Hepatocyte (in vitro differentiated cells): ENCODE measurements around the gene PGM3. TPM values are rescaled to one million over a fixed set of nuclear protein-coding genes. Genes with fewer than 3 reads are reported as not detected.

ENCODE experiments used
- DNase-seq: peaks from one replicate; pipeline ENCODE4 v3.0.0-alpha.2; 2016; ENCODE audit warnings: low spot score
- H2AFZ ChIP-seq: fragments of 200-600 bp; sonication (generic); 2 replicates; pipeline ENCODE4 v1.6.0; 2016; ENCODE audit warnings: antibody characterized with exemption, mild to moderate bottlenecking
- H3K27ac ChIP-seq: fragments of 200-600 bp; sonication (generic); 2 replicates; pipeline ENCODE4 v1.5.1; 2016; ENCODE audit warnings: mild to moderate bottlenecking
- H3K27me3 ChIP-seq: fragments of 200-600 bp; sonication (generic); 2 replicates; pipeline ENCODE4 v1.6.1; 2016
- H3K36me3 ChIP-seq: fragments of 200-600 bp; sonication (generic); replicated peaks from 2 replicates; pipeline ENCODE4 v1.5.1; 2016; ENCODE audit warnings: low read depth; ENCODE audit not compliant: insufficient read depth
- H3K4me1 ChIP-seq: fragments of 200-600 bp; sonication (generic); 2 replicates; pipeline ENCODE4 v1.5.1; 2016; ENCODE audit warnings: mild to moderate bottlenecking, moderate library complexity; ENCODE audit not compliant: insufficient read depth
- H3K4me2 ChIP-seq: fragments of 200-600 bp; sonication (generic); 2 replicates; pipeline ENCODE4 v1.6.0; 2016
- H3K4me3 ChIP-seq: fragments of 200-600 bp; sonication (generic); 2 replicates; pipeline ENCODE4 v1.5.1; 2016; ENCODE audit warnings: mild to moderate bottlenecking
- H3K79me2 ChIP-seq: fragments of 200-600 bp; sonication (generic); 2 replicates; pipeline ENCODE4 v1.6.0; 2017; ENCODE audit warnings: mild to moderate bottlenecking
- H3K9me2 ChIP-seq: fragments of 200-600 bp; sonication (generic); replicated peaks from 2 replicates; pipeline ENCODE4 v1.6.0; 2017; ENCODE audit warnings: mild to moderate bottlenecking; ENCODE audit not compliant: insufficient read depth
- H3K9me3 ChIP-seq: fragments of 200-600 bp; sonication (generic); 2 replicates; pipeline ENCODE4 v1.5.1; 2016; ENCODE audit warnings: low read depth, mild to moderate bottlenecking
- H4K20me1 ChIP-seq: fragments of 200-600 bp; sonication (generic); 2 replicates; pipeline ENCODE4 v1.6.0; 2016; ENCODE audit warnings: mild to moderate bottlenecking; ENCODE audit not compliant: insufficient read depth, poor library complexity, severe bottlenecking
- CTCF ChIP-seq: fragments of 200-600 bp; sonication (generic); IDR thresholded peaks from 2 replicates; pipeline ENCODE4 v1.5.1; 2016; ENCODE audit warnings: antibody characterized with exemption, mild to moderate bottlenecking; ENCODE audit not compliant: poor library complexity
- EZH2 ChIP-seq: fragments of 200-600 bp; sonication (generic); IDR thresholded peaks from 2 replicates; pipeline ENCODE4 v1.6.1; 2016; ENCODE audit warnings: antibody characterized with exemption, mild to moderate bottlenecking, borderline replicate concordance
- EZH2phosphoT487 ChIP-seq: fragments of 200-600 bp; sonication (generic); IDR thresholded peaks from one replicate; pipeline ENCODE4 v1.6.1; 2018; ENCODE audit warnings: antibody characterized with exemption, mild to moderate bottlenecking, low read depth, moderate library complexity; ENCODE audit not compliant: unreplicated experiment, severe bottlenecking
- WGBS: methylation state at CpG from one replicate; pipeline ENCODE4 v1.1.6; 2016; ENCODE audit warnings: low lambda C conversion rate; ENCODE audit errors: missing lambda C conversion rate; 5-methylcytosine and 5-hydroxymethylcytosine counted together
- polyA plus RNA-seq: library from polyadenylated mRNA; unstranded; fragments of >200 nt; fragmentation: Nextera tagmentation; extraction: Ambion mirVana; gene quantifications from 2 replicates; pipeline ENCODE4 v1.2.1, GENCODE V29; 2016
- total RNA-seq: library from RNA; depleted of rRNA; stranded (reverse); fragments of >200 nt; gene quantifications from 2 replicates; pipeline ENCODE4 v1.2.3, GENCODE V29; 2014

The PGM3 gene
- total and polyA plus RNA-seq, 2 experiments from 2014 or later, result 94.9 to 106 TPM

- no peak for TF ChIP-seq EZH2phosphoT487
- no peak for TF ChIP-seq EZH2
- TF ChIP-seq CTCF, result no peak
- Histone ChIP-seq H3K4me2 (no peak overlapping the region), H3K36me3 (peaks cover 14% of the 10 kb centered on the region), H3K9me2 (no peaks in the 10 kb centered on the region), H3K27me3 (no peaks in the 10 kb centered on the region), H2AFZ (no peak overlapping the region), H3K4me1 (no peaks in the 10 kb centered on the region), H3K27ac (no peak overlapping the region), H3K79me2 (no peaks in the 10 kb centered on the region), H3K9me3 (no peaks in the 10 kb centered on the region), H3K4me3 (no peak overlapping the region), H4K20me1 (no peaks in the 10 kb centered on the region)
- no peak for DNase-seq
- WGBS, result 93% methylated on average over 1 of the region's 1 CpG
Observed at GRCh38 chr6:83168556-83168955, 24.5 kb downstream of the PGM3 start.

- Histone ChIP-seq H3K36me3 (peaks cover 8% of the 10 kb centered on the region), H4K20me1 (no peaks in the 10 kb centered on the region), H3K9me2 (no peaks in the 10 kb centered on the region), H2AFZ (no peak overlapping the region), H3K27me3 (no peaks in the 10 kb centered on the region), H3K79me2 (no peaks in the 10 kb centered on the region), H3K4me2 (no peak overlapping the region), H3K4me1 (no peaks in the 10 kb centered on the region), H3K9me3 (no peaks in the 10 kb centered on the region), H3K4me3 (no peak overlapping the region), H3K27ac (no peak overlapping the region)
- TF ChIP-seq EZH2, result no peak
- TF ChIP-seq CTCF, result no peak
- no peak for TF ChIP-seq EZH2phosphoT487
- 95% methylated on average over 5 of the region's 5 CpGs for WGBS
- no peak for DNase-seq
Observed at GRCh38 chr6:83167726-83168278, 25.3 kb downstream of the PGM3 start.

- 71% methylated on average over 1 of the region's 1 CpG for WGBS
- H3K27me3 ChIP-seq, result no peaks in the 10 kb centered on the region
- H3K36me3 ChIP-seq, result no peaks in the 10 kb centered on the region
- no peak overlapping the region for H3K4me2 ChIP-seq
- H3K4me1 ChIP-seq, result no peaks in the 10 kb centered on the region
- TF ChIP-seq EZH2, result no peak
- no peak for TF ChIP-seq CTCF
- no peak for TF ChIP-seq EZH2phosphoT487
- H3K9me2 ChIP-seq, result no peaks in the 10 kb centered on the region
- DNase-seq, result no peak
- no peaks in the 10 kb centered on the region for H3K79me2 ChIP-seq
- no peaks in the 10 kb centered on the region for H4K20me1 ChIP-seq
- no peak overlapping the region for H3K27ac ChIP-seq
- no peak overlapping the region for H3K4me3 ChIP-seq
- no peaks in the 10 kb centered on the region for H3K9me3 ChIP-seq
- H2AFZ ChIP-seq, result no peak overlapping the region
Observed at GRCh38 chr6:83160167-83160566, 32.9 kb downstream of the PGM3 start.
